B cell (primary cell): ENCODE data around the gene ASPHD1. TPM values are rescaled to one million over a fixed set of nuclear protein-coding genes. Genes with fewer than 3 reads are reported as not detected.
"Not testable (repeated sequence)": the region's sequence is repeated elsewhere in the genome, so short reads cannot be mapped to it uniquely, and the experiment has no call there.

Experiments
- ATAC-seq: fragments of 200-7000 bp; cut with Tn5 transposase; one replicate; pipeline ENCODE4 v1.10.0; 2021; ENCODE audit warnings: low read depth, mild to moderate bottlenecking, moderate number of reproducible peaks, moderate library complexity
- CTCF ChIA-PET: fragments of 350-600 bp; sonication (Branson Sonifier 250); formaldehyde crosslinking; loops from one replicate; lab custom pipeline; 2021; ENCODE audit warnings: antibody characterized with exemption, inconsistent platforms; lab: Charles Lee
- POLR2A ChIA-PET: fragments of 350-600 bp; sonication (Branson Sonifier 250); formaldehyde crosslinking; loops from one replicate; lab custom pipeline; 2021; ENCODE audit warnings: antibody characterized with exemption; lab: Charles Lee
- DNase-seq: peaks from one replicate; pipeline ENCODE4 v3.0.0; 2013
- H2AFZ ChIP-seq: 2 replicates; pipeline ENCODE4 v1.6.1; 2012; ENCODE audit warnings: mild to moderate bottlenecking, low read depth, low read length; ENCODE audit not compliant: insufficient read depth, poor library complexity, severe bottlenecking
- H3K27ac ChIP-seq, 2 donors: 1 replicate in 1 of 2; 2 replicates in 1 of 2; pipeline ENCODE4 v1.5.1; 2012 to 2013; ENCODE audit warnings: low read length in 2 of 2, mild to moderate bottlenecking in 2 of 2, moderate library complexity in 1 of 2
- H3K27me3 ChIP-seq, 4 experiments: fragments of 200-600 bp in 1 of 4; sonication (generic) in 1 of 4; replicated peaks in 1 of 4; 1 replicate in 2 of 4; 2 replicates in 2 of 4; pipeline versions ENCODE4 v1.6.1 to v1.7.0; 2013 to 2016; ENCODE audit warnings: low read length in 3 of 4, mild to moderate bottlenecking in 2 of 4, mixed read lengths in 1 of 4, moderate library complexity in 1 of 4; ENCODE audit not compliant: insufficient read depth in 4 of 4, control insufficient read depth in 3 of 4; ENCODE audit errors: control extremely low read depth in 1 of 4
- H3K36me3 ChIP-seq, 2 experiments: replicated peaks in 1 of 2; 1 replicate in 1 of 2; 2 replicates in 1 of 2; pipeline versions ENCODE4 v1.6.1 to v1.7.1; 2013; ENCODE audit warnings: low read length in 1 of 2; ENCODE audit not compliant: insufficient read depth in 2 of 2, control insufficient read depth in 1 of 2; ENCODE audit errors: control extremely low read depth in 1 of 2, extremely low read depth in 1 of 2
- H3K4me1 ChIP-seq, 2 donors: fragments of 200-600 bp in 1 of 2; sonication (generic) in 1 of 2; 1 replicate in 1 of 2; 2 replicates in 1 of 2; pipeline versions ENCODE4 v1.5.1 to v1.6.1; 2013 to 2017; ENCODE audit warnings: low read length in 2 of 2; ENCODE audit not compliant: control insufficient read depth in 2 of 2, insufficient read depth in 2 of 2
- H3K4me2 ChIP-seq: replicated peaks from 2 replicates; pipeline ENCODE3; 2012; ENCODE audit warnings: mild to moderate bottlenecking, low read depth, low read length; ENCODE audit not compliant: poor library complexity, severe bottlenecking
- H3K4me3 ChIP-seq, 5 experiments: fragments of 200-600 bp in 1 of 5; sonication (generic) in 1 of 5; 1 replicate in 3 of 5; 2 replicates in 2 of 5; pipeline versions ENCODE4 v1.5.1 to v1.7.0; 2011 to 2016; ENCODE audit warnings: low read length in 4 of 5, mild to moderate bottlenecking in 4 of 5, low read depth in 2 of 5, control low read depth in 1 of 5, moderate library complexity in 1 of 5; ENCODE audit not compliant: insufficient read depth in 1 of 5; ENCODE audit errors: control extremely low read depth in 1 of 5, extremely low read depth in 1 of 5
- H3K79me2 ChIP-seq: fragments of 200-600 bp; sonication (generic); one replicate; pipeline ENCODE4 v1.6.0; 2016; ENCODE audit warnings: low read length; ENCODE audit not compliant: control insufficient read depth, insufficient read depth
- H3K9ac ChIP-seq: fragments of 200-600 bp; sonication (generic); 2 replicates; pipeline ENCODE4 v1.6.1; 2017; ENCODE audit warnings: mild to moderate bottlenecking, low read length, moderate library complexity
- H3K9me3 ChIP-seq, 3 donors: one replicate each; pipeline versions ENCODE4 v1.6.1 to v1.7.1; 2013; ENCODE audit warnings: low read length in 2 of 3; ENCODE audit not compliant: control insufficient read depth in 2 of 3, insufficient read depth in 1 of 3; ENCODE audit errors: control extremely low read depth in 1 of 3
- H4K20me1 ChIP-seq: 2 replicates; pipeline ENCODE4 v1.6.0; 2012; ENCODE audit warnings: mild to moderate bottlenecking, low read length; ENCODE audit not compliant: insufficient read depth, control insufficient read depth, poor library complexity, severe bottlenecking
- H3K27ac Mint-ChIP-seq: one replicate; pipeline ENCODE4 v1.8.0; 2021; ENCODE audit warnings: mixed read lengths
- H3K27me3 Mint-ChIP-seq: one replicate; pipeline ENCODE4 v1.8.0; 2021; ENCODE audit warnings: mixed read lengths
- H3K4me1 Mint-ChIP-seq: one replicate; pipeline ENCODE4 v1.8.0; 2021; ENCODE audit warnings: mixed read lengths
- H3K4me3 Mint-ChIP-seq: one replicate; pipeline ENCODE4 v1.8.0; 2021; ENCODE audit warnings: mixed read lengths
- H3K9me3 Mint-ChIP-seq: one replicate; pipeline ENCODE4 v1.8.0; 2022; ENCODE audit warnings: mixed read lengths; ENCODE audit not compliant: insufficient read depth
- CTCF ChIP-seq: fragments of 200-600 bp; IDR thresholded peaks from one replicate; pipeline ENCODE4 v1.8.0; 2022; ENCODE audit warnings: antibody characterized with exemption, mild to moderate bottlenecking
- EZH2 ChIP-seq: IDR thresholded peaks from 2 replicates; pipeline ENCODE4 v1.6.1; 2012; ENCODE audit warnings: borderline replicate concordance, low read depth, mild to moderate bottlenecking, moderate library complexity, low read length; ENCODE audit not compliant: insufficient read depth, poor library complexity, severe bottlenecking
- WGBS: methylation state at CpG from one replicate; pipeline ENCODE4 v1.1.5; 2013; ENCODE audit warnings: missing lambda C conversion rate; ENCODE audit not compliant: insufficient coverage; 5-methylcytosine and 5-hydroxymethylcytosine counted together
- intact Hi-C: fragments of 100-400 bp; cut with micrococcal nuclease; formaldehyde crosslinking; loops from one replicate; pipeline ENCODE4 v1.10.0; 2022
- polyA plus RNA-seq: library from polyadenylated mRNA; depleted of rRNA; stranded (reverse); fragments of >200 nt; gene quantifications from 2 replicates; pipeline ENCODE4 v1.2.3, GENCODE V29; 2012
- total RNA-seq, 2 donors: library from RNA; stranded (reverse); fragments of 120-200 nt in 1 of 2; gene quantifications; 1 replicate in 1 of 2; 2 replicates in 1 of 2; pipeline versions ENCODE4 v1.2.3 to v1.2.4, GENCODE V29; 2013 to 2022

ASPHD1 gene
- total and polyA plus RNA-seq, 2 donors (not counting 1 experiment from before 2014, with no cell fraction given): not detected

- no peak overlapping the region for H3K4me3 ChIP-seq
- H3K27me3 Mint-ChIP-seq: no peaks in the 10 kb centered on the region
- peaks cover 0 to 4% of the 10 kb centered on the region in 2 donors for H3K4me1 ChIP-seq
- TF ChIP-seq EZH2 (no peak), CTCF (no peak)
- ATAC-seq: no peak
- no peak overlapping the region for H2AFZ ChIP-seq
- H4K20me1 ChIP-seq: no peaks in the 10 kb centered on the region
- no peak for DNase-seq
- no peak overlapping the region for H3K9ac ChIP-seq
- ChIA-PET CTCF (no interaction called here), POLR2A (no interaction called here)
- H3K27ac Mint-ChIP-seq: no peak overlapping the region
- H3K27me3 ChIP-seq: no peaks in the 10 kb centered on the region
- WGBS: 93% methylated on average over 8 of the region's 8 CpGs
- H3K4me2 ChIP-seq: no peak overlapping the region
- peaks cover 1% of the 10 kb centered on the region for H3K4me1 Mint-ChIP-seq
- no peaks in the 10 kb centered on the region for H3K36me3 ChIP-seq
- no peaks in the 10 kb centered on the region for H3K79me2 ChIP-seq
- no peaks in the 10 kb centered on the region for H3K9me3 Mint-ChIP-seq
- H3K4me3 Mint-ChIP-seq: no peak overlapping the region
- H3K9me3 ChIP-seq: peaks cover 0 to 3% (median 0%) of the 10 kb centered on the region in 3 donors
- intact Hi-C loops: loop anchor here (10.0 kb wide), 1 partner anchor 526 kb away; the partner anchor contains the start of gene ZNF48
- H3K27ac ChIP-seq: no peak overlapping the region
Measured at GRCh38 chr16:29868396-29869009, 31.8 kb upstream of the ASPHD1 start.

- H3K9ac ChIP-seq, DNase-seq, H3K4me1 ChIP-seq, H3K4me3 ChIP-seq, H3K4me2 ChIP-seq, ATAC-seq, H3K4me1 Mint-ChIP-seq, H3K27ac ChIP-seq, H3K27ac Mint-ChIP-seq, H3K9me3 ChIP-seq, H4K20me1 ChIP-seq, H3K4me3 Mint-ChIP-seq, H3K79me2 ChIP-seq, H3K36me3 ChIP-seq, H3K9me3 Mint-ChIP-seq, H3K27me3 ChIP-seq, H3K27me3 Mint-ChIP-seq, H2AFZ ChIP-seq, CTCF ChIA-PET, POLR2A ChIA-PET: not testable (repeated sequence)
- intact Hi-C loops: loop anchor here (10.0 kb wide), 1 partner anchor 526 kb away; the partner anchor contains the start of gene ZNF48
- WGBS: 67% methylated on average over 1 of the region's 8 CpGs
Measured at GRCh38 chr16:29869067-29869466, 31.2 kb upstream of the ASPHD1 start.
